HG03175 (cell line): Measurements from ENCODE around the gene EPAS1.

Experiments used
- ATAC-seq: cut with Tn5 transposase; IDR thresholded peaks from one replicate; pipeline ENCODE4 v1.9.1; 2021; ENCODE audit warnings: mild to moderate bottlenecking, moderate library complexity; ENCODE audit not compliant: unreplicated experiment

The EPAS1 gene

DNA sequence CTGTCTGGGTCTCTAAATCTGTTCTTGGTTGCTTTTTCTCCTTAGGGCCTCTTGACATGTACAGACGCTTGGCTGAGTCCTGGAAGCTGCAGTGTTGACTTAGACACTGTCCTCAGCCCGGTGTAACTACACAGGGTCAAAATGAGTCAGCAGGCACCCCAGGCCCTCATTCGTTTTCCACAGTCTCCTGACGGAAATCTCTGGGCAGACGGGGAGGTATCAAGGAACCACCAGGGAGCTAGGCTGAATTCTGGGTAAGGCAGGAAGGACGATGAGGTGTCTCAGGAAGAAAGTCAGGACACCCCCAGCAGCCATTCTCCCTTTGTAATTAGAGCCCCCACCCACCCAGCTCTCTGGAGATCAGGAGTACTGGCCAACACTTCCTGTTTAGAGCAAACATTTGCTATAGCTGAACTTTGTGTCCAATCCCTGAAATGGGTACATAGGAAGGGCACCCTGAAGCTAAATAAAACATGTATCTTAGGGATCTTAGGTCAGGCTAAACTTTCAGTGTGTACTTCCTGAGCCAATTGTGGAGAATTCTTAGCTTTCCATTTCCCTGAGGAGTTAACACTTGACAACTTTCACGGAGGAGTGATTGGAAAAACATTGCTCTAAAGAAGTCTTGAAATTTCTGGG lies 23.9 kb upstream of the EPAS1 start:
- no peak for ATAC-seq

GRCh38 chr2:46273919-46274318 lies 23.3 kb upstream of the EPAS1 start:
- no peak for ATAC-seq

- no peak for ATAC-seq
These were observed 22.6 kb upstream of the EPAS1 start for GRCh38 chr2:46274586-46274985.

DNA sequence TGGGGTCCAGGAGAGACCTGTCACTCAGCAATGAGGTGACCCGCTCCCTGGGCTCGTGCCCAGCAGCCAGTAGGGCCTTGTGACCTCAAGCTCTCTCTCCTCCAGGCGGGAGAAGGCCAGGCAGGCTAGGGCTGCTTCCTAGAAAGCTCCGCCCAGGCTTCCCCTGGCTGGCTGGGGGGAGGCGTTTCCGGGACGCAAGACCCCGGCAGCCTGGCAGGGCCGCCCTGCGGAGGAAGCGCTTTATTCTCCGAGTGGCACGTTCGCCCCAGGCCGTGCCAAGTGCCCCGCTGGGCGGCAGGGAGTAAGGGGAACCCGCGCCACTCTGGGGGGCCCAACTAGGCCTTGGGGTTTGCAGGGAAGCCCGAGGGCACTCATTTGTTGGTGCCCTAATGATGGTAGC lies 21.2 kb upstream of the EPAS1 start:
- no peak for ATAC-seq

DNA sequence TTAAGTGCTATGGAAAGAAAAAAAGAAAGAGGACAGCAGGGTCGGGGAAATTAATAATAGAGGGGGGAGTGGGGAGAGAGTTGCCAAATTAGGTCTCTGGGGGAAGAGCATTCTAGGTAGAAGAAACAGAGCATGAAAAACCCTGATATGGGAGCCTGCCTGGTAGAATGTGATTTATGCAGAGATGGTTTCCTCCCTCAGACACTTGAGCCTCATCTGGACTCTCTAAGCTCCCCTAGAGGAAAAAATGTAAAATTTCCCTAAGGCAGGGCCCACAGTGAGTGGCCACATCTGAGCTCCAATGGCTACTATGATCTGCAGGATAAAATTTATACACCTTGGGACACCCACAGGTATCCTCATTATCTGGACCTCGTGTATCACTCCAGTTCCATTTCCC lies 20.6 kb upstream of the EPAS1 start:
- ATAC-seq, result no peak

DNA sequence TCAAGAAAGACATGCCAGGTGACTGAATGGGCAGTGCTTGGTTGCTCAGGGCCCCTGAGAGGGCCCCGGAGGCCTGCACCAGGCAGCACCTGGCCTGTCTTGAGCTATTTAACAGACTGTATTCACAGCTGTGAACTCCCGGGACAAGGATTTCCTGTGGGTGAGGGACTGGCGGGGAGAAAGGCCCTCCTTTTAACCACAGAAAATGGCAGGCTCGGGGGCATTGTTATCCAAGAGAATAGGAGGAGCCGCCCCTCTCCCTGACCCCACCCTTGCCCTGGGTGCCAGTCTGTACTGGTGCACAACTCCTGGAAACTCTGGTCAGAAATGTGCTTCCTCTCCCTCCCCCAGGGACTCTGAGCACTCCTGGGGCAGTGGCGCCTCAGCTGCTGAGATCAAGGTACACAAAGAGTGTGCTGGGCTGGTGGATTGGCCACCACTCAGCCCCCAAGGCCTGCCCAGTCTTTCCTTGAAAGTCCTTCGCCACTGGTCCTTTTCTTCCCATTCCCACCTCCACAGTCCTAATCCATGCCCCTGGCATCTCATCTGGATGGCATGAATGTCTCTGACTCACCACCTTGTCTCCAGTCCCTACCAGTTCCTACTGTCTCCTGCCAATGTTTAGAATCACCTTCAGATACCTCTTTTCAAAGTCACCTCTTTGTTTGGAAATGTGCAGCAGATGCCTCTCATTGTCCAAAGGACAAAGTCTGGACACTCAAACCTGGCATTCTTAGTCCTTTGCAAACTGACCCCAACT lies 19.6 kb upstream of the EPAS1 start:
- ATAC-seq, result no peak

- ATAC-seq, result no peak
These were observed 18.3 kb upstream of the EPAS1 start for GRCh38 chr2:46278952-46279351.

- ATAC-seq, result no peak
These were observed 15.3 kb upstream of the EPAS1 start for GRCh38 chr2:46281939-46282338.

GRCh38 chr2:46283693-46284092 lies 13.5 kb upstream of the EPAS1 start:
- ATAC-seq, result no peak

GRCh38 chr2:46284260-46284659 lies 12.9 kb upstream of the EPAS1 start:
- no peak for ATAC-seq

DNA sequence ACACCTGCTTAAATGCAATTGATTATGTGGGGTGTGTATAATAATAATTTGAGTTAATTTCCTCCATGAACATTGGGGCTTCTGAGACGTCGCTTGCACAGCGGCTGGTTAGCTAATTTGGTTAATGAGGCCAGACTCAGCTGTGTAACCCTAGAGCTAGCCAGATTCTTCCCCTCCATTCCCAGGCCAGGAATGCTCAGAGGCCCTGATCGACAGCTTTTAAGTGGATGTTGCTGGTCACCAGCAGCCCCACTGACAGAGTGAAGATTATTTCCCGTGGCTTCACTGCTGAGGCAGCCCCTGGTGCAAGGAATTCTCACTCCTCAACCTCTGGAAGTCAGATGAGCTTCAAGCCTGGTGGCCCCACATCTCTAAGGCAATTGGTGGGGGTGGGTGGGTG lies 12.4 kb upstream of the EPAS1 start:
- ATAC-seq, result no peak

DNA sequence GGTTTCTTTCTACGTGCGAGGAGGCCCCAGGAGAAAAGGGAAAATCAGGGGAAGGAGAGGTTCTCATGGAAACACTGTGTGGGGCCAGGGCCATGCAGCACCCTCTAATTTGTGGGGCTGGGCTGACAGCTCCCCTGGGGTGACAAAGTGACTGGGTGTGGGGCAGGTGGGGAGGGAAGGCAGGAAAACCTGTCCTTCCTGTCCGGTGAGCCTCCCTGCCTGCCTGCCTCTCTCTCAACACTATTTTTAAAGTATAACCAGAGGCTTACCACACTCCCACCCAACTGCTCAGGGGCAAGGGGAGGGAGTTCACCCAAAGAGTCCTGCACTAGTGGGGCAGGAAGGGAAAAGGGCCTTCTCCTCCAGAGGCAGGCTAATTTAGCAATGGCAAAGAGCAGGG lies 10.5 kb upstream of the EPAS1 start:
- no peak for ATAC-seq

DNA sequence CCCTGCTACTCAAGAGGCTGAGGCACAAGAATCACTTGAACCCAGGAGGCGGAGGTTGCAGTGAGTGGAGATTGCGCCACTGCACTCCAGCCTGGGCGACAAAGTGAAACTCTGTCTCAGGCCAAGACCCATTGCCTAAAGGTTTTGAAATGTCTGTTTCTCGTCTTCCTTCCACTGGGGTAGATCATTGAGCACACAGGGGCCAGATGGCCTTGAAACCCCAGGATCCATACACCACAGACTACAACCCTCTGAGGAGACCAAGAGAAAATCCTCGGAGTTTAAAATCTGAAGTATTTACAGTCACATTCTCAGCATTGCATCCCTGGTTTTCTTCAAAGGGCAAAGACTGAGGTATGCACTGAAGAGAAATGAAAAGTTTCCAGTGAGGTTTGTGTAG lies 7.1 kb upstream of the EPAS1 start:
- ATAC-seq, result no peak

GRCh38 chr2:46293466-46293865 lies 3.7 kb upstream of the EPAS1 start:
- no peak for ATAC-seq

- ATAC-seq, result no peak
These were observed 2.9 kb upstream of the EPAS1 start for GRCh38 chr2:46294176-46294836.

- no peak for ATAC-seq
These were observed 879 bp upstream of the EPAS1 start for GRCh38 chr2:46296216-46296839.

- peak; percentile 40 for ATAC-seq
These were observed 502 bp downstream of the EPAS1 start for GRCh38 chr2:46297546-46298271.

DNA sequence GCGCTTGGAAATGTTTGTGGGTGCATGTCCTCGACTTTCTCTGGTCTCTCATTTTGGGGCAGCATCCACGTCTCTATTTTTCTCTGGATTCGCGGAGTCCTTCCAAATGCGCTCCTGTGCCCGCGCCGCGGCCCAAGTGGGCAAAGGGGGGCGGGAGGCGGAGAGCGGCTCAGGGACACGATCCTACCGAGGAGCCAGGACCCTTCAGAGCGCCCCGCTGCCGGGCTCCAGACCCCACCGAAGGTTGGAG lies 990 bp downstream of the EPAS1 start:
- no peak for ATAC-seq

GRCh38 chr2:46298522-46299353 lies 1.5 kb downstream of the EPAS1 start:
- no peak for ATAC-seq
